Muscle of arm (tissue), 12 donors: Measurements from ENCODE around the gene PPP2R5C. TPM values are rescaled to one million over a fixed set of nuclear protein-coding genes. Genes with fewer than 3 reads are reported as not detected.
A peak's percentile ranks its signal among the peaks of the same experiment; 100 is the strongest.
"Not testable (repeated sequence)": the region's sequence is repeated elsewhere in the genome, so short reads cannot be mapped to it uniquely, and the experiment has no call there.

ENCODE experiments used
- DNase-seq: peaks from one replicate; pipeline ENCODE4 v3.0.0-alpha.2; 2013
- polyA plus RNA-seq, 12 donors: library from polyadenylated mRNA; unstranded; fragments of 120-200 nt; gene quantifications; one replicate each; pipeline ENCODE4 v1.2.1, GENCODE V29; 2013; ENCODE audit not compliant: insufficient read length in 12 of 12

Gene PPP2R5C
- polyA plus RNA-seq, 12 donors = 59.5 to 103 (median 74.5) TPM; not detected in 1

- DNase-seq = not testable (repeated sequence)
Observed at GRCh38 chr14:101744382-101744781, 17.1 kb upstream of the PPP2R5C start.

GRCh38 chr14:101749756-101750155 is 11.8 kb upstream of the PPP2R5C start:
- DNase-seq = not testable (repeated sequence)

- no peak for DNase-seq
Observed at GRCh38 chr14:101754893-101755292, 6.6 kb upstream of the PPP2R5C start.

GRCh38 chr14:101755591-101756324 is 5.8 kb upstream of the PPP2R5C start:
- DNase-seq = no peak

GRCh38 chr14:101757064-101757838 is 4.3 kb upstream of the PPP2R5C start:
- no peak for DNase-seq

- DNase-seq = no peak
Observed at GRCh38 chr14:101757839-101758211, 3.7 kb upstream of the PPP2R5C start.

- DNase-seq = no peak
Observed at GRCh38 chr14:101758913-101759593, 2.5 kb upstream of the PPP2R5C start.

- peak; percentile 97 for DNase-seq
Observed at GRCh38 chr14:101760138-101761011, 1.1 kb upstream of the PPP2R5C start.

- DNase-seq = no peak
Observed at GRCh38 chr14:101761881-101762529, 496 bp downstream of the PPP2R5C start.

GRCh38 chr14:101762530-101763101 is 1.1 kb downstream of the PPP2R5C start:
- DNase-seq = no peak

- no peak for DNase-seq
Observed at GRCh38 chr14:101763941-101764709, 2.6 kb downstream of the PPP2R5C start.

- DNase-seq = no peak
Observed at GRCh38 chr14:101767618-101768362, 6.3 kb downstream of the PPP2R5C start.

GRCh38 chr14:101770183-101770582 is 8.7 kb downstream of the PPP2R5C start:
- DNase-seq = no peak

- no peak for DNase-seq
Observed at GRCh38 chr14:101772770-101773169, 11.3 kb downstream of the PPP2R5C start.

GRCh38 chr14:101773378-101773777 is 11.9 kb downstream of the PPP2R5C start:
- no peak for DNase-seq

- no peak for DNase-seq
Observed at GRCh38 chr14:101774006-101774795, 12.7 kb downstream of the PPP2R5C start.

- DNase-seq = no peak
Observed at GRCh38 chr14:101774814-101775213, 13.3 kb downstream of the PPP2R5C start.

GRCh38 chr14:101775826-101776225 is 14.3 kb downstream of the PPP2R5C start:
- no peak for DNase-seq
